Renal pelvis (tissue), 4 donors: ENCODE results near the gene TIGD3. TPM values are rescaled to one million over a fixed set of nuclear protein-coding genes. Genes with fewer than 3 reads are reported as not detected.
"Not testable (repeated sequence)": the region's sequence is repeated elsewhere in the genome, so short reads cannot be mapped to it uniquely, and the experiment has no call there.

Source experiments
- DNase-seq: peaks from one replicate; pipeline ENCODE4 v3.0.0-alpha.2; 2013
- polyA plus RNA-seq, 3 donors: library from polyadenylated mRNA; unstranded; fragments of 120-200 nt; gene quantifications; one replicate each; pipeline ENCODE4 v1.2.1, GENCODE V29; 2013; ENCODE audit not compliant: insufficient read length in 3 of 3

Gene TIGD3
- polyA plus RNA-seq, 3 donors = 0.55 to 0.78 (median 0.61) TPM

- DNase-seq = peak; percentile 59
These were observed 32.6 kb upstream of the TIGD3 start for GRCh38 chr11:65321828-65322485.

GRCh38 chr11:65323813-65324212 is 30.7 kb upstream of the TIGD3 start:
- DNase-seq = no peak

- no peak for DNase-seq
These were observed 29.1 kb upstream of the TIGD3 start for GRCh38 chr11:65325435-65325834.

- no peak for DNase-seq
These were observed 27.5 kb upstream of the TIGD3 start for GRCh38 chr11:65327021-65327420.

GRCh38 chr11:65329478-65329877 is 25.1 kb upstream of the TIGD3 start:
- no peak for DNase-seq

GRCh38 chr11:65329944-65330403 is 24.6 kb upstream of the TIGD3 start:
- DNase-seq = peak; percentile 93

GRCh38 chr11:65330544-65330943 is 24.0 kb upstream of the TIGD3 start:
- DNase-seq = no peak

GRCh38 chr11:65332591-65332990 is 22.0 kb upstream of the TIGD3 start:
- DNase-seq = not testable (repeated sequence)

GRCh38 chr11:65334696-65335295 is 19.8 kb upstream of the TIGD3 start:
- no peak for DNase-seq

GRCh38 chr11:65338676-65339075 is 15.9 kb upstream of the TIGD3 start:
- no peak for DNase-seq

GRCh38 chr11:65340226-65340625 is 14.3 kb upstream of the TIGD3 start:
- DNase-seq = no peak

GRCh38 chr11:65341856-65342255 is 12.7 kb upstream of the TIGD3 start:
- no peak for DNase-seq

GRCh38 chr11:65351511-65351910 is 3.0 kb upstream of the TIGD3 start:
- no peak for DNase-seq

GRCh38 chr11:65352783-65353182 is 1.8 kb upstream of the TIGD3 start:
- no peak for DNase-seq

- DNase-seq = no peak
These were observed 1.2 kb upstream of the TIGD3 start for GRCh38 chr11:65353376-65353775.

GRCh38 chr11:65353900-65354264 is 669 bp upstream of the TIGD3 start:
- no peak for DNase-seq

GRCh38 chr11:65355013-65355775 is 643 bp downstream of the TIGD3 start:
- no peak for DNase-seq

GRCh38 chr11:65355776-65356393 is 1.3 kb downstream of the TIGD3 start:
- no peak for DNase-seq

- no peak for DNase-seq
These were observed 1.9 kb downstream of the TIGD3 start for GRCh38 chr11:65356394-65356972.

GRCh38 chr11:65357856-65358356 is 3.4 kb downstream of the TIGD3 start:
- no peak for DNase-seq

GRCh38 chr11:65362320-65362931 is 7.9 kb downstream of the TIGD3 start:
- no peak for DNase-seq

- no peak for DNase-seq
These were observed 8.4 kb downstream of the TIGD3 start for GRCh38 chr11:65362966-65363365.
